GM21528 (cell line): ENCODE data around the gene JADE1.

ENCODE experiments used
- ATAC-seq: cut with Tn5 transposase; IDR thresholded peaks from one replicate; pipeline ENCODE4 v1.9.1; 2021; ENCODE audit warnings: mild to moderate bottlenecking, moderate library complexity; ENCODE audit not compliant: unreplicated experiment, low FRiP score

JADE1 gene

DNA sequence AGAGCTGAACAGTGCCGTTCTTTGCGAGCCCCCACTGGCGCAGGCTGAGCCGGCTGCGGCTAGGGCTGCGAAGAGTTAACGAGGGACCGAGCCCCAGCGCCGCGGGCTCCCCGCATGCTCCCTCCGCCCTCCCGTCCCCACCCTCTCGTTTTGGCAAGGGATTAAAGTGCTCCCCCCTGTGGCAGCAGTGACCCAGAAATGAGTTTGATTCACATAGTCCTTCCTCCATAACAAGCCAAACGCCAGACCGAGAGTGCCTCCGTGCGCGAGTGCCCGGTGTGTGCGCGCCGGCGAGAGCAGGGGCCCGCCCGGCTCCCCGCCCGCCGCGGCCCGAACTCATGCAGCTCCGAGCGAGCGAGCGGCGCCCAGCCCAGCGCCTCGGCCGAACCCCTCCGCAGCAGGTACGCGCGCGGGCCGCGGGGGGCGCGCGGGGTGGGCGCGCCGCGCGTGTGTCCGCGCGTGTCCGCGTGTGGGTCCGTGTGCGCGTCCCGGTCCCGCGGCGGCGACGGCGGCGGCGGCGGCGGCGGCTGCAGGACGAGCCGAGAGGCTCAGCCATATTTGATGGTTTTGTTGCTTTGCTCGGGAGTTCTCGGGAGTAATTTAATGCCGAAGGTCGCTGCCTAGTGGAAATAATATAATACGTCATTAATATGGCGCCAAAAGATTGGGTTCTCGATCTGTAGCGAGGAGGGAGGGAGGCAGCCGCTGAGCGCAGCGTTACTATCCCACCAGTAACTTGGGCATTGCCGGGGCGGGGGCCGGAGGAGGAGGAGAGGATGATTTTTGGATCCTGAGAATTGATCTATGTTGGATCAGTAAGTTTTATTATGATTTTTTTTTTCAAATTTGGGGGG lies at the start of gene JADE1:
Gene JADE1, plus strand, starts transcription at position 224 of the 854 bp plus-strand sequence. CDS start 22,059 bp downstream, outside the sequence.
- ATAC-seq = peak; percentile 52

DNA sequence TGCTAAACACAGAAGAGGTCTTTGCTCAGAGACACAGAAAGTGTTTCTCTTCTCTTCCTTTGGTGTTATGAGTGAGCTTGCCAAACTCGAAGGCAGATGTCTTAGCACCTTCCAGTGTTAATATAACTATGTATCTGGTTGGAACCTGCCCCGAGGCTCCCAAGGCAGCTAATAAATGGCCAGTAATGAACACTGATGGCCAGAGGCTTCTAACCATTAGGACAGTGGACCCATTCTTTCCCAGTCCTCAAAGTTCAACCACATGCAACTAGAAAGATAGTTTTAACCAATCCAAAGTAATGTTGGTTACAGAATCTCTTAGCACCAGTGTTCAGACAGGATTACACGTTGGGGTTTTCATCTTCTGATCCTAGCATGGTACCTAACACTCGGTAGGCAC lies 42.7 kb upstream of the JADE1 start:
- no peak for ATAC-seq

DNA sequence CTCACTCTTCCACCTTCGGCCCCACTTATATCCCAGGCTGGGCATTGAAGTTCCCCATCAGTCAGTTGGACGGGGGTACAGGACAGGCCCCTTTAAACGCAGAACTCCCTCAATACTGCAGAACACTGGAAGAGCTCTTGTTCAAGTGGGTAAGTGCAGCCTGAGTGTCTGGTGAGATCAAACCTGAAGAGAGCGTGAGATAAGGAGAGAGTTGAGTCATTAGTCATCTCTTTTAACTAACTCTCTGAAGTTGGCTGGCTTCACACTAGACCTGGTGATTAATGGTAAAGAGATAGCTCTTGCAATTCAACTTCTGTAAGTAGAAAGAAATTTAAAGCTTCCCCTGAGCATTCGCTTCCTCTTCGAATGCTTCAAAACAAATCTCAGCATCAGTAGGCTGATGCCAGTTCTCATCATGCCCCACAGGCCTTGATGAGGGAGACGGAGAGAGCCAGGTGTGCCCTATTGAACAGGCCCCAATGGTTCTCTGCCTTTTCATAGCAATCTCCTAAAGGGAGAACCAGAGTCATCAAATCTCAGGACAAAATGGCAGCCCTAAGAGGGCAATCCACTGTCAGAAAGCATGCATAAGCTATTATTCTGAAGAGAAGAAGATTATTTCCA lies 41.0 kb upstream of the JADE1 start:
- ATAC-seq = no peak

DNA sequence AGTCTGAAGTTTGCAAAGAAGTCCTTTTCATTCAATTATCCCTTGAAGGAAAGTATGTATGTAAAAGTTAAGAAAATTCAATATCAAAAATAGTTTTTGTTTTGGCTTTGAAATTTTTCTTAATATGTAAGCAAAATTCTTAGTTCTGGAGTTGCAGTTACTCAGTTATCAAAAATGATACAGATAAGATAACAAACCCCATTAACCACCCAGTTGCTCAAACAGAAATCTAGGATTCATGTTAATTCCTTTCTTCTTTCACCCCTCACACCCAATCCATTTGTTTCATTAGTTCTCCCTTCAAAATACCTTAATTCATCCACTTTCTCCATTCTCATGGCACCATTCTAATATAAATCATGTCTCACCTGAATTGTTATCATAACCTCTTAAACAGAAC lies 40.5 kb upstream of the JADE1 start:
- ATAC-seq = no peak

DNA sequence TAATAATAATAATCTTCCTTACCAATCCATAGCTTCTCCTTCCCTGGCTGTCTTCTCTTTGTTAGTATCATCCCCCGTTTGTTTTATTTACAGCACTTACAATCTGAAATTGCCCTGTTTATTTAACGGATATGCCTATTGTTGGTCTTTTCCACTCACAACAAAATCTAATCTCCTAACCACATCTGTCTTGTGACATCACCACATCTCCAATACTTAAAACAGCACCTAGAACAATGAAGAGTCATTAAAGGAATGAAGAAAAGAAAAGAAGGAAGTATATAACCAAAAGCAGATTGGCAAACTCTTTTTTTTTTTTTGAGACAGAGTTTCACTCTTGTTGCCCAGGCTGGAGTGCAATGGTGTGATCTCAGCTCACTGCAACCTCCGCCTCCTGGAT lies 38.7 kb upstream of the JADE1 start:
- ATAC-seq = no peak

DNA sequence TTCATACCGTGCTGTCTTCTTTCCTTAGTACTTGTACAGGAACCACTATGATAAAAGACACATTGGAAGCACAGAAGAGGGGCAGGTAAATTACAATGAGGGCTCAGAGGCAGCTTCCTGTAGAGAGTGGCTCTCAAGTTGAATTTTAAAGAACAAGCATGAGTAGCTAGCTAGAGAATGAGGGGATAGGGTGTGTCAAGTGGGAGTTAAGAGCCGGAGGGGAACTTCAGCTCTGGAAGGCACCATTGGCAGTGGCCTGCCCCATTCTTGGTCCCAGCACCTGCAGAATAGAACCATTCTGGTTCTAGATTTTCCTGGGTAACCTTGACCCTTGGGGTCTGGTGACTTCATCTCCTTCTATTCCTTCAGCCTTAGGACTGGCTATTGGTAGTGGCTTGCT lies 34.0 kb upstream of the JADE1 start:
- no peak for ATAC-seq

DNA sequence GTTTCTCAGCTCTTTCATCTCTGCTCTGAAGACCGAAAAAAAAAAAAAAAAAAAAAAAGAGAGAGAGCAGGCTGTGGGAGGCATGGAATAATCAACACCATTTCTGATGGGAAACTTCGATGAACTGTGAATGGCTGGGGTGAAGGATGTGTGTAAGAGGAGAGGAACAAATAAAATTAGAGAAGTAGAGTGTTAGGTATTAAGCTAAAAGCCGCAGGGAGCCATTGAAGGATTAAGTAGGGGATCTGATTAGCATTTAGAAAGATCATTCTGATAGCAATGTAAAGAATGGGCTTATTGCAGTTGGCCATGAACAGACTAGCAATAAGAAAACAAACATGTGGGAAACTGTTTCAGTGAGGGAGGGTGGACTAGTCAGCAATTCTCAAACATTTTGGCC lies 33.6 kb upstream of the JADE1 start:
- no peak for ATAC-seq

DNA sequence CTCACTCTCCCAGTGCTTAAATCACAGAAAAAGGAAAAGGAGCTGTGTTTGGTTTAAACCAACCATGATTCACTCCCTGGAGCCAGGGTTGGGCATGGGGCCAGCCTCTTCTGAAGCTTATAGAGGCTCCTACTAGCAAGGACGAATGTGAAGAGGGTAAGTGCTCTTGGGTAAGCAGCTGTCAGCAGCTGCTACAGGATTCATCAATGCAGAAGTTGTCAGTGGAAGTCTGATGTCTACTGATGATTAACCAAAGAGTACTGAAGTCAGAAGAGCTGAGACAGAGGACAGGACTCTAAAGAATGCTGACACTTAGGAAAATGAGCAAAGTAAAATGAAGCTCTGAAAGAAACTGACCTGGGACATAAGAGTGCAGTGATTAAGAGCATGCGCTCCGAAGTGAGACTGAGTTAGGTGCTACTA lies 32.7 kb upstream of the JADE1 start:
- no peak for ATAC-seq

DNA sequence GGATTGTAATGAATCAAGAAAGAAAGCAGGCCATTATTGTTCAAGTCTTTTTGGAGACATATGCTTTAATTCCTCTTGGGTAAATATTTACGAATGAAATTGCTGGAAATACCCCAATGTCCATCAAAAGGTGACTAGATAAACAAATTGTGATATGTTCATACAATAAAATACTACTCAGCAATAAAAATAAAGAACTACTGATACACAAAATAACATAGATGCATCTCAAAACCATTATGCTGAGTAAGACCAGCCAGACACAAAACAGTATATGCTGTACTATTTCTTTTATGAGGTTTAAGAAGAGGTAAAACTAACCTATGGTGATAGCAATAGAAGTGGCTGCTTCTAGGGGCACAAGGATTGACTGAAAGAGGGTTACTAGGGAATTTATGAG lies 28.8 kb upstream of the JADE1 start:
- ATAC-seq = no peak

DNA sequence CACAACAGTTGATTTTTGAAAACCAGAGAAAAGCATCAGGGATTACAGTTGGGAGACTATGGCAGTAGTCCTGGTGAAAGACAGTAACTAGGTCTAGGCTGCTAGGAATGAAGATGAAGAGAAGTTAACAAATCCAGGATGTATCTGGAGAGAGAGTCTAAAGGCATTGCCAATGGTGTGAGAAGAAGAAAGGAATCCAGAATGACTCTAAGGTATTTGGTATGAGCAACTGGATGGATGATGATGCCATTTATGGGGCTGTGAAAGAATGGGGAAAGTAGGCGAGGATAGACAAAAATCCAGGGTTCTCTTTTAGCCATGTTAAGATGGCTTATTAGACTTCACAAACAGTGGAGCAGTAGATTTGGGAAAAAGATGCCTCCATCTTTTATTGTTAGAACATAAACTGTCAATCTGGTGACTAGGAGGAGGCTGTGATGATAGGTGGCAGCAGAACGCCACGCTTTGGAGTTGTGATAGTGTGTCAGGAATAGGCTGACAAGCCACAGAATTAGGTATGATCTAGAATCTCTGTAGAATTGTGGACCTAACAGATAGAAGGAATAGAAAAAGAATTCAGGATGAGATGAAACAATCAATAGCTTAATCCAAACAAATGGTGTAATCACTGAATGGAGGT lies 27.3 kb upstream of the JADE1 start:
- no peak for ATAC-seq

DNA sequence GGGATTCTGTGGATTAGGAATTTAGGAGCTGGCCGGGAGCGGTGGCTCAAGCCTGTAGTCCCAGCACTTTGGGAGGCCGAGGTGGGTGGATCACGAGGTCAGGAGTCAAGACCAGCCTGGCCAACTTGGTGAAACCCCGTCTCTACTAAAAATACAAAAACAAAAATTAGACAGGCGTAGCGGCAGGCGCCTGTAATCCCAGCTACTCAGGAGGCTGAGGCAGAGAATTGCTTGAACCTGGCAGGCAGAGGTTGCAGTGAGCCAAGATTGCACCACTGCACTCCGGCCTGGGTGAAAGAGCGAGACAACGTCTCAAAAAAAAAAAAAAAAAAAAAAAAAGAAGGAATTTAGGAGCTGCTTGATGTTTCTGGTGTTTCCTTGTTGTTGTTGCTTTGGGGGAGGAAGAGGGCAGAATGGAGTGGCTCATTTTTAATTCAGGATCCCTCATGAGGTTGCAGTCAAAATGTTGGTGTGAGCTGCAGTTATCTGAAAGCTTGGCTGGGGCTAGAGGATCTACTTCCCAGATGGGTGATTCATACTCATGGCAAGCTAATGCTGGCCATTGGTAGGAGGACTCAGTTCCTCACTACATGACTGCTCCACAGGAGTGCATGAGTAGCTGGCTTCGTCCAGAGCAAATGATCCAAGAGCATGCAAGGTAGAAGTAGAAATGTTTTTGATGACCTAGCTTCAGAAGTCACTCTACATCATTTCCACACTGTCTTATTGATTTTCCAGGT lies 26.5 kb upstream of the JADE1 start:
- no peak for ATAC-seq

DNA sequence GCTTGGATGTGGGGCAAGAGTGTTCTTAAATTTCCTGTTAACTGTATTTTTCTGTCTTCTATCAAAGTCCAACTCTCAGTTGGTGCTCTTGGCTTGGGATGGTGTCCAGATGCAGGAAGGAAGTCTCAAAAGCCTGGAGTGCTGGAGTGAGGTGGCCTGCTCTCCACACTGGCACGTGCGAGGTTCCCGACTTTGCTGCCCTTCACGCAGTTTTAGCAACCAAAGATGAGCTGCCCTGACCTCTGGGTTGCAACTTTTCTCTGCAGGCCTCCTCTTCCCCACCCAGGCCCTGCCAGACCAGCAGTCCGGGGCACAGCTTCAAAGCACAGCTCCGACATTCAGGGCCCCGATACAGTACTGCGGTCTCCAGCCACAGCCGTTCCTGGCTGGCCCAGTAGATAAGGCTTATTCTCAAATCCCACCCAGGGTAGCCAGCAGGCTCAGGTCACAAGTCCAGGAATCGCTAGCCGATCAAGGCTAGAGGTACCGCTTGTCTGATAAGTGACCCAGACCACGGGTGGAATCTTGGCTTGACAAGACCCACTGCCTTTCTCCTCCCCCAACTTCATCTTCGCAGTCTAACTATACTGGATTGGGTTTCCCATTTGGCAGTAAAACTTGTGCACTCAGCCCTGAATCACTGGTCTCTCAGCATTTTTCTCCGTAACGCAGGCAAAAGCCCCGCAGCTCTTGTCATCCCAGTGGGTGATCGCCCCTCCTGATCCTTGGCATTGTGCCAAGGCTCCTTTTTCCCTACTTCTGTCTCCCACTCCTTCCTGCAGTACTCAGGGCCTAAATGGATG lies 21.8 kb upstream of the JADE1 start:
- ATAC-seq = no peak

DNA sequence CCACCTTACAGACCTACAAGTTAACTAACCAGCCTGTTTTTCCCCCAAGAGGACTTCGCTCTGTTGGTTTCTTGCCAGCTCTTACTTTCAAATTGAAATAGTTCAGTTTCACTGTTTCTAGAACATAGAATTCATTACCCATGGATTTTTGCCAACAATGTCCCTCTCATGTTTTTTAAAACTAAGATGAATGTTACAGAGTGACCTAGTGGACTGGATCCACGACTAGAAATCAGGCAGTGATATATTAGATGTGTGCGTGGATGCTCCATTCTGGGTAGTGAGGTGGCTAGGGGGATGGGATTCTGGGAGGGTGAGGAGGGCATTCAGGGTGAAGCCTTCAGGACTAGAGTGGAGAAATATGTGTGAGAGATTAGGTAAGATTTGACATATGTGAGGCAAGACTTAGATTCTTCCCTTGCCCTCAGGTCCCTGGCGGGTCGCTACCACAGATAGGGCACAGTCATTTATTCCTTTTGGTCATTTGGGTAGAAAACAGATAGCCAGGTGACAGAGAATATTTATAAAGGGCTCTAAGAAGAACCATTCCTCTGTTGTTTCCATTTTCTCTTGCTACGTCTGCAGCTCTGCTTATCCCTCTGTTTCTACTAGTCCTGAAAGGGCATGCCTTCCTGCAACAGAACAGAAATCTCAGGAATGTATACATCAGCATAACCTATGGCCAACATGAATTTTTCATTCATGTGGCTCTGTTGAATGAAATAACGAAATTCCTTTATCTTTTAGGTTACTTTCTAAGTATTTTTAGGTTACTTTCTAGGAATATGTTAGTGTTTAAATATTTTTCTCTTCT lies 15.4 kb upstream of the JADE1 start:
- ATAC-seq = no peak

DNA sequence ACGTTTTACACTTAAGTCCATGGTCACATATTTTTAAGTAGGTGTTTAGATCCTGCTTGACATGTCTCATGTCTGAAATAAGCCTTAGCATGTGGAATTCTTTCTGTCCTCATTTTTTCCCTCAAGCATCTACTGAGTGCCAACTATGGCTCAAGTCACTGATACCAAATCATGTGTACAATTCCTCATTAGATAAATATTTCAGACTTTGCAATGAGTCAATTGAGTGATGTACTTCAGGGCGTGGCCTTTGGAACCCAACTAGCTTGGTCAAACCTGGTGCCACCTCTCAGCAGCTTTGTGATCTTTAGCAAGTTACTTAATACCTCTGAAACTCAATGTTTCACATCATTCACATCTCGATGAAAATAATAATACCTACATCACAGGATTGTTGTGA lies 12.6 kb upstream of the JADE1 start:
- no peak for ATAC-seq

DNA sequence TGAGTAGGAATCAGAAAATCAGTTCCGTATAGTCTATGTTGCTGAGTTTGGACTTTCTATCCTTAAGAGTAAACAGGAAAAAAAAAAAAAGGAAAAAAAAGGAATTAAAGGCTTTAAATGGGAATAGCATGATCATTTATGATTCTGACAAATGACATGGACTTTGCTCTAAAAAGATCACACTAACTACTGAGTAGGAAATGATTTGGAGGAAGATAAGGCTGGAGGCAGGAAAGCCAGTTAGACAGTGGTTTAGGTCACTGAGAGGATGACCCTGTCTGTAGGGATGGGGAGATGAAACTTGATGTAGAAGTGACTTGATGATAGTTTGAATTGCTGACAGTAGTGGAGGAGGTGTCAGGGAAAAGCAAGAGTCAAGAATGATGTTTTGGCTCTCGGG lies 9.2 kb upstream of the JADE1 start:
- no peak for ATAC-seq

DNA sequence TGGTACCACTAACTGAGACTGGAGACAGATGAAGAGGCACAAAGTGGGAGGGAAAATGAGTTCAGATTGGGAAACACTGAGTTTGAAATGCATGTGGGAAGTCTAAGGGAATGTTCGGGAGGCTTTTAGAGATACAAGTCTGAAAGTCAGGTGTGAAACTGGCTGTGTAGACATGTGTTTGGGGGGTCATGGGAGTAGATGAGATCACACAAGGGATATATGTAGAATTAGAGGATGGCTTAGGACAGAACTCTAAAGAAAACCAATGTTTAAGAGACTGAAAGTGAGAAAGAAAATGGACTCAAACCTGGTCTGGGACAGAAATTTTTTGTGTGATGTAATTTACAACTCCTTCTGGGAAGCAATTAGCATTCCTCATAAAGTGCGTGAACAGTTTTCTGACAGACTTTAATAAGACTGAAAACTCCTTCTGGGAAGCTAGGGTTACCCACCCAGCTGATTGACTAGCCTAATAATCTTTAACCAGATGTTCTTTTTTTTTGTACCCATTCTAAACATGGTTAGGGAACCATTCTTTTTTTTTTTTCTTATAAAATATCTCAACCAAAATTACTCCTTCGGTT lies 8.7 kb upstream of the JADE1 start:
- ATAC-seq = no peak

DNA sequence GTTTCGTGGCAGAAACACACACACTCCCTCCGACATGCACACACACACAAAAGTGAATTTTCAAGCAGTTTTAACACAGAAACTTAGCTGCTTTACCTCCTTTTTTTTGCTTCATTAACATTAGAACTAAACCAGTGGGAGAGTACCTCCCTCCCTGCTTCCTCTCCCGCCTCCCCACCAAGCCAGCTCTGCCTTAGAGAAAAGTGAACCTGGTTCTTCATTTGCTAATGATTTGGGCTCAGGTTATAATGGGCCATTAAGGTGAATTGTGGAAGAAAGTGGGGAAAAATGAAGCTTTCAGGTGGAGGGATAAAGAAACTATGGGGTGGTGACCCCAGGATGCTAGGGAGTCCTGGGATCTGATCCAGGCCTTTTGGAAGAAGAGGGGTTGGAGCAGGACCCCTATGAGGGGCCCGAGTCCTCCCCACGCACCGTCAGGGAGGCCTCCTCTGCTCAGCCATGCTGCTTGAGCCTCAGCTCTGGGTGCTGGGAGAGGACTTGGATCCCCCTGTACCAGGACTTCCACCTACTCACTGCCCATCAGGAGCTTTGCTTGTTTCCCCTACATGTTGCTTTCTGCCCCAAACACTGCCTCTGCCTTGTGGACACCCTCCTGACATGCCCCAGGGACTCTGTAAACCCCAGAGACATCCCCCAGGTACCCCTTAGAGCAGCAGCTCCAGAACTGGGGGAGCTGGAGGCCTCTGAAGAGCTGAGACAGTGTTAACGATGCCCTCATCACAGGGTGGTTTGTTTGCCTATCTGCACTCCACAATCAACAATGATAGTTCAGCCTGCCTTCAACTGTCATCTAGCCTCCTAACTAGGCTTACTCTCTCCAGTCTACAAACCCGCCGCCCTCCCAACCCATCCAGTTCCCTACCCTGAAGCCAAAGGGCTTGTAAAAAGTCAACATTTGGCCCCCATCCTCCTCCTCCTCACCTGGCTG lies 6.5 kb upstream of the JADE1 start:
- no peak for ATAC-seq

DNA sequence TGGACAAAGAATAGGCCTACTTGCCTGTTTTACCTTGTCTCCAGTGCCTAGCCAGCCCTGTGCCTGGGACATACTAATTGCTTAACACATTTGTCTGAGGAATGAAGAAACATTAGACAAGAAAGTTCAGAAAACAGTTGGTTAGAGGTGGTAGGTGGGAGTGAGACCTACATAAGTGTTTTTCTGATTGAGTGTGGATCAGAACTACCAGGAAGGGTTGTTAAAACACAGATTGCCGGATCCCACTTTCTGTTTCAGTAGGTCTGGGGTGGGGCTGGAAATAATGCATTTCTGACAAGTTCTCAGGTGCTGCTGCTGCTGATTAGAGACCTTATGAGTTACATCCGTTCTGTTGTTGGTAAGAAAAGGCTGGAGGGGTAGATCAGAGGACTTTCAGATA lies 5.7 kb upstream of the JADE1 start:
- peak; percentile 71 for ATAC-seq
